22Rv1 (cell line): ENCODE results near the gene ZNF764.

Experiments
- H3K27ac ChIP-seq: fragments of 450-650 bp; 2 replicates; pipeline ENCODE4 v1.5.1; 2017
- CTCF ChIP-seq: fragments of 450-650 bp; IDR thresholded peaks from 2 replicates; pipeline ENCODE4 v1.5.1; 2017; ENCODE audit warnings: mild to moderate bottlenecking
- ZFX ChIP-seq: fragments of 450-650 bp; IDR thresholded peaks from 2 replicates; pipeline ENCODE4 v1.6.1; 2017; ENCODE audit warnings: antibody characterized with exemption, borderline replicate concordance

ZNF764 gene

GRCh38 chr16:30557957-30558788, at the start of gene ZNF764:
TSS of gene ZNF764 (minus strand) at chr16:30558374. CDS start at chr16:30558182, 192 bp downstream.
- peak within 1 kb of the TSS; percentile 94 for H3K27ac ChIP-seq
- TF ChIP-seq CTCF (0 out of 2 replicates have a peak, but pooled peaks have one; percentile 10), ZFX (no peak)

GRCh38 chr16:30606004-30606403, 47.8 kb upstream of the ZNF764 start:
- TF ChIP-seq ZFX (no peak), CTCF (no peak)
- no peak overlapping the region for H3K27ac ChIP-seq

DNA sequence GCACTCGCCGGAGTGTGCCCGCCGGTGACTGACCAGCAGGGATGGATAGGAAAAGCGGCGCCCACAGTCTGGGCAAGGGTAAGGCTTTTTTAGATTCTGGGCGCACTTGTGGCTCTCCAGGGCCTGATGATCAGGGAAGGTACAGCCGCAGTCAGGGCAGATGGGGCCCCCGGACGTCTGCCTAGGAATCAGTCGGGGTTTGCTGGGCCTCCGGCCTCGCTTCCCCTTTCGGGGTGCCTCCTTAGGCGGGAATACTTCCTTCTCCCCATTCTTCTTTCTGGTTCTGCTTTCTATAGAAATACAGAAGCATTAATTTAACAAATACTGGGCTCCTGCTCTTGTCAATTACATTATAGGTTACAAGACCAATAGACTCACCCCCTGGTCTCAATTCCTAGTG, 47.0 kb upstream of the ZNF764 start:
- no peak overlapping the region for H3K27ac ChIP-seq
- TF ChIP-seq CTCF (no peak), ZFX (no peak)

- no peak for TF ChIP-seq ZFX
- no peak for TF ChIP-seq CTCF
- no peak overlapping the region for H3K27ac ChIP-seq
These were observed 46.3 kb upstream of the ZNF764 start for GRCh38 chr16:30604316-30604947.

DNA sequence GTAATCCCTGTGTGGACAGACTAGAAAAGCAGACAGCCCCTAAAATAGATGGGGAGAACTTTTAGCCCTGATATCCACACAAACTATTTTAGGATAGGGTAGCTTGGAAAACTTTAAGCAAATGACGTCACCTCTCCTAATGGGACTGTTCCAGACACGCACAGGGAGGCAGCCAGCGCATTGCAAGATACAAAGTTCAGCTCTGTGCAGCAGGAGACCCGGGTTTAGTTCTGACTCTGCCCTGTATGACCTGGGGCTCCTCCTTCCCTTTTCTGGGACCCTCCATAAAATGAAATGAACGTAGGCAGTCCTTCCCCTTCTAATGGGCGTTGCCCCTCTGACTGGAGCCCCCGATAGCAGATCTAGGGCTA, 45.8 kb upstream of the ZNF764 start:
- no peak for TF ChIP-seq CTCF
- no peak for TF ChIP-seq ZFX
- no peak overlapping the region for H3K27ac ChIP-seq

- H3K27ac ChIP-seq, result no peak overlapping the region
- TF ChIP-seq ZFX, result no peak
- no peak for TF ChIP-seq CTCF
These were observed 44.6 kb upstream of the ZNF764 start for GRCh38 chr16:30602616-30603277.

GRCh38 chr16:30601966-30602365, 43.8 kb upstream of the ZNF764 start:
- no peak for TF ChIP-seq CTCF

More at GRCh38 chr16:30601966-30602365, 43.8 kb upstream of the ZNF764 start:
- H3K27ac ChIP-seq, result no peak overlapping the region
